Right atrium auricular region (tissue), 2 donors: ENCODE results near the gene FCHO2. TPM values are rescaled to one million over a fixed set of nuclear protein-coding genes. Genes with fewer than 3 reads are reported as not detected.

Source experiments
- DNase-seq: peaks from one replicate; pipeline ENCODE4 v3.0.0-alpha.2; 2019; ENCODE audit warnings: low spot score
- H3K27ac ChIP-seq, 2 donors: fragments of 200-600 bp; sonication (generic); 1 replicate in 1 of 2; 2 replicates in 1 of 2; pipeline ENCODE4 v1.5.1; 2016 to 2019
- H3K27me3 ChIP-seq, 2 donors: fragments of 200-600 bp; sonication (generic); one replicate each; pipeline versions ENCODE4 v1.5.1 to v1.6.0; 2017 to 2019
- H3K36me3 ChIP-seq: fragments of 200-600 bp; sonication (generic); one replicate; pipeline ENCODE4 v1.5.1; 2016
- H3K4me1 ChIP-seq, 2 donors: fragments of 200-600 bp; sonication (generic); one replicate each; pipeline versions ENCODE4 v1.5.1 to v1.6.0; 2017 to 2019
- H3K4me3 ChIP-seq, 2 donors: fragments of 200-600 bp; sonication (generic); 1 replicate in 1 of 2; 2 replicates in 1 of 2; pipeline ENCODE4 v1.5.1; 2017 to 2019; ENCODE audit warnings: mild to moderate bottlenecking in 1 of 2, moderate library complexity in 1 of 2
- H3K9me3 ChIP-seq, 2 donors: fragments of 200-600 bp; sonication (generic); one replicate each; pipeline ENCODE4 v1.5.1; 2019
- total RNA-seq, 2 donors: library from RNA; depleted of rRNA; stranded (reverse); fragments of >200 nt; gene quantifications; one replicate each; pipeline ENCODE4 v1.1.0, GENCODE V29; 2016
- TF ChIP-seq, protein P1 (sequence below), 2 donors: fragments of 200-600 bp; sonication (generic); IDR thresholded peaks; one replicate each; pipeline ENCODE4 v1.5.1; 2019; ENCODE audit warnings: antibody characterized with exemption in 2 of 2

Gene FCHO2
- total RNA-seq, 2 donors from 2014 or later = 10.7 to 12.1 TPM

DNA sequence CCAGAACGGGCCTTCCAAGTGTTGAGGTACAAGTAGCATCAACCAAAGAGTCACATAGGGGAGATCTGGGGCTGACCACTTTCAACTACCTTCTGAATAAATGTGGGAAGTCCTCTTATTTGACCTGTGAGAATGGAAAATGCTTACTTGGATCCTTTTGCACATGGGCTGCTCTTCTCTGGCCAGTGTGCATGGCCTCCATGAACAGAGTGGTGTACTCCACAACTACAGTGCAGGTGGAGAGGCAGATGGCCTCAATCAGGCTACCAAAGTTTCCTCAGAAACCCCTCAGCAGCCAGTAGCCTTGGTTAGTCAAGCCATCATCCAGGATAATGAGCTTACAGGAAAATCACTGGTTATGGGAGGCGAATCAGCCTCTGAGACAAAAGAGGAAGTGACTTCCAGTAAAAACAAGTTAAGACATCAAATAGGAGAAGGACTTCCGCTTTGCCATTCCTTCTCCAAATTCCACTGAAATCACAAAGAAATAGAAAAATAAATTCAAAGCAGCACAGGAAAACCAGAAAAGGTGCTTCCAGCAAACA lies 18.3 kb upstream of the FCHO2 start:
- Histone ChIP-seq H3K4me1 (peaks cover 0 to 6% of the 10 kb centered on the region in 2 donors), H3K27me3 (no peaks in the 10 kb centered on the region), H3K4me3 (no peak overlapping the region), H3K27ac (peak overlapping the region; percentile 3 to 16), H3K36me3 (no peaks in the 10 kb centered on the region), H3K9me3 (no peaks in the 10 kb centered on the region)
- DNase-seq = no peak
- TF ChIP-seq, protein P1, sequence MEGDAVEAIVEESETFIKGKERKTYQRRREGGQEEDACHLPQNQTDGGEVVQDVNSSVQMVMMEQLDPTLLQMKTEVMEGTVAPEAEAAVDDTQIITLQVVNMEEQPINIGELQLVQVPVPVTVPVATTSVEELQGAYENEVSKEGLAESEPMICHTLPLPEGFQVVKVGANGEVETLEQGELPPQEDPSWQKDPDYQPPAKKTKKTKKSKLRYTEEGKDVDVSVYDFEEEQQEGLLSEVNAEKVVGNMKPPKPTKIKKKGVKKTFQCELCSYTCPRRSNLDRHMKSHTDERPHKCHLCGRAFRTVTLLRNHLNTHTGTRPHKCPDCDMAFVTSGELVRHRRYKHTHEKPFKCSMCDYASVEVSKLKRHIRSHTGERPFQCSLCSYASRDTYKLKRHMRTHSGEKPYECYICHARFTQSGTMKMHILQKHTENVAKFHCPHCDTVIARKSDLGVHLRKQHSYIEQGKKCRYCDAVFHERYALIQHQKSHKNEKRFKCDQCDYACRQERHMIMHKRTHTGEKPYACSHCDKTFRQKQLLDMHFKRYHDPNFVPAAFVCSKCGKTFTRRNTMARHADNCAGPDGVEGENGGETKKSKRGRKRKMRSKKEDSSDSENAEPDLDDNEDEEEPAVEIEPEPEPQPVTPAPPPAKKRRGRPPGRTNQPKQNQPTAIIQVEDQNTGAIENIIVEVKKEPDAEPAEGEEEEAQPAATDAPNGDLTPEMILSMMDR (IDR thresholded peaks at IDR 0.05) = no peak

DNA sequence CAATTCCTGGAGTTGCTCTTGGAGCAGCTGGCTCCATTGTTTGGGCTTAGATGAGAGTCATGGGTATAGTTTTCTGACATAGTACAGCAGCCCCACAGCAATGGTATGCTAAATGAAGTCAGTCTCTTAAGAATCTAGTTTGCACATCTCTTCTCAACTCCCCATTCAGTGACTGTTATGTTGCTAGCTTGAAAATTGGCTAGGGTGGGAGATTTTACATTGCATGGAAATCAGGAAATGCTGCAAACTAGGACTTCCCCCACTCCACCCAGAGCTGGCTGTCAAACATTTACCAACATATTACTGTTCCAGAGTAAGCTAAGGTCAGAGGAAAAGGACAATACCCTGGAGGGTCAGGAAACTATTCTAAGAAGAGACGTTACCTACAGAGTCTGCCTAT lies 17.6 kb upstream of the FCHO2 start:
- Histone ChIP-seq H3K4me1 (peaks cover 0 to 6% of the 10 kb centered on the region in 2 donors), H3K27ac (peak overlapping the region; percentile 3 to 16), H3K4me3 (no peak overlapping the region), H3K9me3 (no peaks in the 10 kb centered on the region), H3K27me3 (no peaks in the 10 kb centered on the region), H3K36me3 (no peaks in the 10 kb centered on the region)
- no peak for DNase-seq
- TF ChIP-seq, protein P1 (IDR thresholded peaks at IDR 0.05) = no peak

DNA sequence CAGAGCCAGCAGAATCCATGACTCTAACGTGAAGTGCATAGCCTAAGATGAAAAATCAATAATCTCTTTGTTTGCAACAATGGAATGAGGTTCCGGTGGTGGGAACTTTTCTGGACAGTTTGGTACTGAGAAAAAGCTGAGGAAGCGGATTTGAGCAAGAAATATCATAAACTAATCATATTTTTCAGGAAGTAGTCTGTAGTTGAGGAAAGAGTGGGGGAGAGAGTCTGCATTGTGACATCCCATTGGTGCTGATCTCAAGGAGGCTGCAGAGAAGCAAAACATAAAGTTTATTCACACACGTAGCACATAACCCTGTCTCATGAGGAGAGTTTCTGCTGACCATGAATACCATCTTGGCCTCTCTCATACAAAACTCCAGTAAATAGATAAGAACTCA lies 15.8 kb upstream of the FCHO2 start:
- no peaks in the 10 kb centered on the region for H3K9me3 ChIP-seq
- no peak overlapping the region for H3K4me3 ChIP-seq
- DNase-seq = no peak
- H3K27ac ChIP-seq = no peak overlapping the region
- H3K36me3 ChIP-seq = no peaks in the 10 kb centered on the region
- peaks cover 0 to 6% of the 10 kb centered on the region in 2 donors for H3K4me1 ChIP-seq
- H3K27me3 ChIP-seq = no peaks in the 10 kb centered on the region
- TF ChIP-seq, protein P1 (IDR thresholded peaks at IDR 0.05) = no peak

DNA sequence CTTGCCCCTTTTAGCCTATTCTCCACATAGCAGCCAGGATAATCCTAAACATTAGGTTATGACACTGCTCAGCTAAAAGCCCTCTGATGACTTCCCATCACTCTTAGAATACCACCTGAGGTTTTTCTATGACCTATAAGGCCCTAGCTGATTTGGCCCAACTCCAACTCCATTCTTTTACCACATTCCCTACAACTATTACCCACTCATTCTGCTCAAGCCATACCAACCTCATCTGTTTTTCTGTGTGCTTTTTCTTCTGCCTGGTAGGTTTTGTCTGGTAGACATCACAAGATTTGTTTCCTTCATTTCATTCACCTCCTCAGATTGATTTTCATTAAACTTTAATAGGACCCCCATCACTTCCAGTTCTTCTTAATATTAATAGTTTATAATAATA lies 12.5 kb upstream of the FCHO2 start:
- H3K36me3 ChIP-seq = no peaks in the 10 kb centered on the region
- no peak overlapping the region for H3K27ac ChIP-seq
- H3K27me3 ChIP-seq = no peaks in the 10 kb centered on the region
- TF ChIP-seq, protein P1 (IDR thresholded peaks at IDR 0.05) = no peak
- DNase-seq = no peak
- no peaks in the 10 kb centered on the region for H3K9me3 ChIP-seq
- no peak overlapping the region for H3K4me3 ChIP-seq
- H3K4me1 ChIP-seq = no peaks in the 10 kb centered on the region

DNA sequence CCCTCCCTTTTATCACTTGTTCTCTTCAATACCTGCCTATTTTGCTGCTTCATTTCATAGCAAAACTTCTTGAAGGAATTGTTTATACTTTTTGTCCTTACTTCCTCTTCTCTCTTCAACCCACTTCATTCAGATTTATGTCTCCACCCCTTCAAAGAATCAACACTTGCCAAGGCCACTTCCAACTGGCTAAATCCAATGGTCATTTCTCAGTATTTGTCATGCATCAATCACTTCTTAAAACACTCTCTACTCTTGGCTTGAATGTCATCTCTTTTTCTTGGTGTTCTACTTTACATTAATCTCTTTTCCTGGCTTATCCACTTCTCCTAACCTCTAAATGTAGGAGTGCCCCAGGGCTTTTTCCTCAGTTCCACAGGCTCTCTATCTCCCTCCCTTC lies 8.3 kb upstream of the FCHO2 start:
- Histone ChIP-seq H3K4me1 (no peaks in the 10 kb centered on the region), H3K4me3 (no peak overlapping the region), H3K27ac (no peak overlapping the region), H3K36me3 (no peaks in the 10 kb centered on the region), H3K27me3 (no peaks in the 10 kb centered on the region), H3K9me3 (no peaks in the 10 kb centered on the region)
- no peak for DNase-seq
- TF ChIP-seq, protein P1 (IDR thresholded peaks at IDR 0.05) = no peak

DNA sequence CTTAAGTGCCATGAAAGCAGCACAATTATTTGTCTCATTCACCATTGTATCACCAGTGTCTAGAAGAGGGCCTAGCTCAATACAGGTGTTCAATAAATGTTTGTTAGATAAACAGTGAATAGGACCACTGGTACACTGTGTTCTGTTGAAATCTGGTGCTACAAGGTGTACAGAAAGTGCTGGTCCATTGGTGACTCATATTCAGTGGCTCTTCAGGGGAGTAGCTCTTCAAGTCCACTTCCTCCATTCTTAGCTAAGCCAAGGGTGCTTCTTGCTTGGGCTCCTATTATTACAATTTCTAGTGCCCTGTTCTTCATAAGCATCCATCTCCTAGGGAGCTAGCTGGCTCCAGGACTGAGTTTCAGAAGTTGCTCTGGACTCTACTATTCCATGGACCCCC lies 6.4 kb upstream of the FCHO2 start:
- no peak for DNase-seq
- peaks cover 0 to 5% of the 10 kb centered on the region in 2 donors for H3K4me1 ChIP-seq
- TF ChIP-seq, protein P1 (IDR thresholded peaks at IDR 0.05) = no peak
- H3K9me3 ChIP-seq = no peaks in the 10 kb centered on the region
- no peaks in the 10 kb centered on the region for H3K36me3 ChIP-seq
- no peak overlapping the region for H3K4me3 ChIP-seq
- H3K27me3 ChIP-seq = no peaks in the 10 kb centered on the region
- H3K27ac ChIP-seq = no peak overlapping the region
